T-helper 17 cell (primary cell): ENCODE data around the gene C2orf92. TPM values are rescaled to one million over a fixed set of nuclear protein-coding genes. Genes with fewer than 3 reads are reported as not detected.

ENCODE experiments used
- ATAC-seq: fragments of 150-1000 bp; cut with Tn5 transposase; 2 replicates; pipeline ENCODE4 v1.10.0; 2021; ENCODE audit warnings: mild to moderate bottlenecking, moderate library complexity
- DNase-seq, 3 donors: peaks; one replicate each; pipeline versions ENCODE4 v3.0.0 to v3.0.0-alpha.2; 2020 to 2021
- H3K9me3 ChIP-seq: one replicate; pipeline ENCODE4 v1.7.0; 2013; ENCODE audit warnings: low read length, mild to moderate bottlenecking; ENCODE audit not compliant: control insufficient read depth, poor library complexity, severe bottlenecking
- H3K27ac Mint-ChIP-seq: one replicate; pipeline ENCODE4 v1.8.0; 2022; ENCODE audit warnings: mild to moderate bottlenecking, moderate library complexity, mixed read lengths
- H3K27me3 Mint-ChIP-seq: one replicate; pipeline ENCODE4 v1.8.0; 2022; ENCODE audit warnings: mixed read lengths
- H3K36me3 Mint-ChIP-seq: one replicate; pipeline ENCODE4 v1.8.0; 2022; ENCODE audit warnings: low read depth, mixed read lengths
- H3K4me1 Mint-ChIP-seq: one replicate; pipeline ENCODE4 v1.8.0; 2022; ENCODE audit warnings: mild to moderate bottlenecking, mixed read lengths
- H3K4me3 Mint-ChIP-seq: one replicate; pipeline ENCODE4 v1.8.0; 2022; ENCODE audit warnings: mild to moderate bottlenecking, moderate library complexity, mixed read lengths
- total RNA-seq, 4 donors: library from RNA in 2 of 4; stranded (reverse) in 2 of 4; gene quantifications; one replicate each; pipeline ENCODE4 v1.2.3 and lab custom pipeline; 2022 to 2026

C2orf92 gene
- total RNA-seq, 2 donors from 2014 or later, result 12.5 to 13.5 TPM

- Mint-ChIP-seq H3K27ac (peak overlapping the region; percentile 100), H3K27me3 (no peaks in the 10 kb centered on the region), H3K4me3 (peak overlapping the region; percentile 97), H3K36me3 (peaks cover 21% of the 10 kb centered on the region), H3K4me1 (peaks cover 86% of the 10 kb centered on the region)
- no peaks in the 10 kb centered on the region for H3K9me3 ChIP-seq
- DNase-seq (no peak), ATAC-seq (no peak)
These were observed 46.6 kb downstream of the C2orf92 start for GRCh38 chr2:97715951-97716694.

GRCh38 chr2:97716695-97717612 lies 47.4 kb downstream of the C2orf92 start:
- no peaks in the 10 kb centered on the region for H3K9me3 ChIP-seq
- peak overlapping the region; percentile 97 for H3K4me3 Mint-ChIP-seq
- H3K27ac Mint-ChIP-seq, result peak overlapping the region; percentile 100
- ATAC-seq (no peak), DNase-seq (no peak)
- peaks cover 80% of the 10 kb centered on the region for H3K4me1 Mint-ChIP-seq
- H3K27me3 Mint-ChIP-seq, result no peaks in the 10 kb centered on the region
- peaks cover 21% of the 10 kb centered on the region for H3K36me3 Mint-ChIP-seq

- no peaks in the 10 kb centered on the region for H3K27me3 Mint-ChIP-seq
- no peak for DNase-seq
- peaks cover 22% of the 10 kb centered on the region for H3K36me3 Mint-ChIP-seq
- H3K4me1 Mint-ChIP-seq, result peaks cover 78% of the 10 kb centered on the region
- peak overlapping the region; percentile 100 for H3K27ac Mint-ChIP-seq
- no peak for ATAC-seq
- H3K4me3 Mint-ChIP-seq, result peak overlapping the region; percentile 97
- H3K9me3 ChIP-seq, result no peaks in the 10 kb centered on the region
These were observed 48.1 kb downstream of the C2orf92 start for GRCh38 chr2:97717613-97717995.

GRCh38 chr2:97718051-97718882 lies 48.8 kb downstream of the C2orf92 start:
- peaks cover 23% of the 10 kb centered on the region for H3K36me3 Mint-ChIP-seq
- no peaks in the 10 kb centered on the region for H3K27me3 Mint-ChIP-seq
- H3K9me3 ChIP-seq, result no peaks in the 10 kb centered on the region
- peak overlapping the region; percentile 97 for H3K4me3 Mint-ChIP-seq
- ATAC-seq (peak; percentile 93), DNase-seq (peak; percentile 50 to 66 (median 64))
- H3K27ac Mint-ChIP-seq, result peak overlapping the region; percentile 100
- peaks cover 81% of the 10 kb centered on the region for H3K4me1 Mint-ChIP-seq

- Mint-ChIP-seq H3K4me1 (peaks cover 79% of the 10 kb centered on the region), H3K27ac (peak overlapping the region; percentile 100), H3K4me3 (peak overlapping the region; percentile 97), H3K27me3 (no peaks in the 10 kb centered on the region), H3K36me3 (peaks cover 22% of the 10 kb centered on the region)
- peak; percentile 43 for ATAC-seq
- DNase-seq, result no peak
- H3K9me3 ChIP-seq, result no peaks in the 10 kb centered on the region
These were observed 49.4 kb downstream of the C2orf92 start for GRCh38 chr2:97718942-97719341.

- H3K4me3 Mint-ChIP-seq, result peak overlapping the region; percentile 97
- no peak for DNase-seq
- peak overlapping the region; percentile 100 for H3K27ac Mint-ChIP-seq
- no peaks in the 10 kb centered on the region for H3K9me3 ChIP-seq
- peaks cover 73% of the 10 kb centered on the region for H3K4me1 Mint-ChIP-seq
- no peak for ATAC-seq
- peaks cover 19% of the 10 kb centered on the region for H3K36me3 Mint-ChIP-seq
- no peaks in the 10 kb centered on the region for H3K27me3 Mint-ChIP-seq
These were observed 50.0 kb downstream of the C2orf92 start for GRCh38 chr2:97719362-97720155.

GRCh38 chr2:97720746-97721145 lies 51.2 kb downstream of the C2orf92 start:
- H3K4me1 Mint-ChIP-seq, result peaks cover 70% of the 10 kb centered on the region
- H3K27ac Mint-ChIP-seq, result peak overlapping the region; percentile 100
- peaks cover 18% of the 10 kb centered on the region for H3K36me3 Mint-ChIP-seq
- DNase-seq (no peak), ATAC-seq (no peak)
- no peaks in the 10 kb centered on the region for H3K9me3 ChIP-seq
- H3K4me3 Mint-ChIP-seq, result peak overlapping the region; percentile 80
- no peaks in the 10 kb centered on the region for H3K27me3 Mint-ChIP-seq

GRCh38 chr2:97722227-97722626 lies 52.7 kb downstream of the C2orf92 start:
- Mint-ChIP-seq H3K27me3 (no peaks in the 10 kb centered on the region), H3K4me3 (peak overlapping the region; percentile 33), H3K4me1 (peaks cover 62% of the 10 kb centered on the region), H3K27ac (peak overlapping the region; percentile 72), H3K36me3 (peaks cover 11% of the 10 kb centered on the region)
- H3K9me3 ChIP-seq, result no peaks in the 10 kb centered on the region
- DNase-seq, result no peak
- no peak for ATAC-seq

GRCh38 chr2:97723156-97724072 lies 53.9 kb downstream of the C2orf92 start:
- H3K27me3 Mint-ChIP-seq, result no peaks in the 10 kb centered on the region
- no peaks in the 10 kb centered on the region for H3K9me3 ChIP-seq
- ATAC-seq, result no peak
- peak overlapping the region; percentile 68 for H3K4me3 Mint-ChIP-seq
- peaks cover 61% of the 10 kb centered on the region for H3K4me1 Mint-ChIP-seq
- DNase-seq, result no peak
- H3K27ac Mint-ChIP-seq, result peak overlapping the region; percentile 72
- H3K36me3 Mint-ChIP-seq, result peaks cover 18% of the 10 kb centered on the region

- no peak for DNase-seq
- Mint-ChIP-seq H3K27me3 (no peaks in the 10 kb centered on the region), H3K4me3 (no peak overlapping the region), H3K36me3 (peaks cover 15% of the 10 kb centered on the region), H3K4me1 (peaks cover 55% of the 10 kb centered on the region), H3K27ac (no peak overlapping the region)
- no peaks in the 10 kb centered on the region for H3K9me3 ChIP-seq
- ATAC-seq, result no peak
These were observed 54.5 kb downstream of the C2orf92 start for GRCh38 chr2:97724073-97724410.

- Mint-ChIP-seq H3K4me1 (peaks cover 51% of the 10 kb centered on the region), H3K4me3 (no peak overlapping the region), H3K27me3 (no peaks in the 10 kb centered on the region), H3K36me3 (peaks cover 15% of the 10 kb centered on the region), H3K27ac (peak overlapping the region; percentile 61)
- no peaks in the 10 kb centered on the region for H3K9me3 ChIP-seq
- no peak for ATAC-seq
- no peak for DNase-seq
These were observed 55.0 kb downstream of the C2orf92 start for GRCh38 chr2:97724501-97724900.
